NCI-H345 treated with DMSO at 0.1 percent for 48 hours (cell line): Measurements from ENCODE around the gene AGER.
A peak's percentile ranks its signal among the peaks of the same experiment; 100 is the strongest.
"Not testable (repeated sequence)": the region's sequence is repeated elsewhere in the genome, so short reads cannot be mapped to it uniquely, and the experiment has no call there.

Experiments
- DNase-seq: peaks from one replicate; lab custom pipeline; 2025; ENCODE audit not compliant: unreplicated experiment; lab: John Stamatoyannopoulos, UW

AGER gene

DNA sequence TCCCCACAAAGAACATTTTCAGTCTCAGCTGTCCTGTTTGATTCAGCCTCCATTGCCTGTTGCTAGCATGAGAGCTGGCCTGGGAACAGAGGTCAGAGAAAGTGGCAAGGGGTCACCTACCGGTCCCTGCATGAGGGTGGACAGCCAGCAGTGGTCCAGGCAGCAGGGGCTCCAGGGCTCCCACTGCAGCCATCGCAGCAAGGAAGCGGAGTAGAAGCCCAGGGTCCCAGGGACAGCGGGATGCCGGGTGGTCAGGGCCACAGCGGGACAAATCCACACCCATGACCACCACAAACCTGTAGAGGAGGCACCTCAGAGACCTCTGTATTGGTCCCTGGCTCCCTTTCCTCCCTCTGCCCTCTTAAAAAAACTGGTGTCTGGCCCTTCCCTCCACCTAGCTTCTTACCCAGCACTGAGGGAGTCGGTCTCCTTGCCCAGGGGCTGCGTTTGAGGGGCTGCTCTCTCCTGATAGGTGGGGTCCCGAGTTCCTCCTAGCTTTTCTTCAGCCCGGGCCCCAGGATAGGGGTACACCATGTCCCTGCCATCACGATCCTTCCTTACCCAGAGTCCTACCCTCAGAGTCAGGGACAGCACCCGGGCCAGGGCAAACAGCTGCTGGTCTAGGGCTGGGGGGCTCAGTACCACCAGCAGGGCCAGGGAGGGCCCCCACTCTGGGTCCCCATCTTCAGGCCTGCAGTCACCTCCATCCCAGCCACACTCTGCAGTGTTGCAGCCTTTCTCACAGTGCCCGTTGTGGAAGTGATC lies 16.8 kb upstream of the AGER start:
- DNase-seq, result no peak

DNA sequence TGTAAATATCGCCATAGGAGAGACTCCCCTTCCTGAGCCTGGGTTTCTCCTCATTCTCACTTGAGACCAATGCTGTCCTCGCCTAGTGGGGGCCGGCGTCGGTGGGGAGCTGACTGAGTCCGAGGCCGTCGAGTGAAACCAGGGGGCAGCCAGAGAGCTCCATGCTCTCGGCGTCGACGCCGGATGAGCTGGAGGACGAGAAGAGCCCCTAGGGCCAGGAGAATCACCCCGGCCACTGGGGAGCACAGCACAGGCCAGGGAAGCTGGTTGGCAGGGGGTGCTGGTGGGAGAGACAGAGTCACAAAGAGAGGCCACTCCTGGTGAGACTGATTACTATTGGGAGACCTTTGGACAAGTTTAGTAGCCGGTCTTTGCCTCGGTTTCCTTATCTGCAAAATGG lies 14.8 kb upstream of the AGER start:
- DNase-seq, result no peak

GRCh38 chr6:32198345-32198696 lies 14.3 kb upstream of the AGER start:
- DNase-seq, result no peak

DNA sequence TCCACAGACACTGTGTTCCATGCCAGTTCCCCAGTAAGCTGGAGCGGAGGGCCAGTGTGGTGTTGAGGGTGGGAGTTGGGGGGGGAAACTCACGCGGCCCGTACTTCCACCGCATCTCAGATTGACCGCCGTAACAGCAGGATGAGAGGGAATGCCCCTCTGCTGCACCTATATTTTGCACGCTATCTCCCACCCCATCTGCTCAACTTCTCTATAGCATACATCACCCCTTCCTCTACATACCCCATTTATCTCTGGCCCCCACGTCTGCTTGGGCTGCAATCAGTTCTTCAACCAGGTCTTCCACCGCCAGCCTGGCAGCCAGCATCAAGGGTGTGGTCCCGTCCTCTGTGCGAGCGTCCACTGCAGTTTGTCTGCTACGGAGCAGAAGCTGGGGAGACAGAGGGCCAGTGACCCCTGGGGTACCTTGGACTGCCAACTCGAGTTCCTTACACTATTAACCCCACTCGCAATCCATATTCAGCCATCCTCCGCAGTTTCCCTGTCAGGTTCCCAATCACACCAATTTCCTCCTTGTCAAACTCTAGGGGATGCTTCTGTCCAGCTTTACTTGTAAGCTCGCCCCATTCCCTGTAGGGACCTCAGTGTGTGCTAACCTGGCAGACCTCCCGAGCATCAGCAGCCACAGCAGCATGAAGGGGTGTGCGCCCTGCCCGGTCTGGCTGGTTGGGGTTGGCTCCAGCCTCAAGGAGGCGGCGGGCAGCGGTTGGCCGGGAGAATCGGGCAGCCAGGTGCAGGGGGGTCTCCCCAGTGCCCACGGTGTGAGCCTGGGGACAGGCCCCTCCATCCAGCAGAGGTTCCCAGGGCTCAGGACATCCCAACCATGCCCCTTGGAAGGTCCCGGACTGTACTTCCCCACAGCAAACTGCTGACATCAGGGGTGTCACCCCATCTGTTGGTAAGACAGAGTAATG lies 12.9 kb upstream of the AGER start:
- no peak for DNase-seq

GRCh38 chr6:32195902-32196681 lies 12.0 kb upstream of the AGER start:
- peak; percentile 22 for DNase-seq

GRCh38 chr6:32195652-32195901 lies 11.5 kb upstream of the AGER start:
- peak; percentile 97 for DNase-seq

GRCh38 chr6:32194825-32195651 lies 11.0 kb upstream of the AGER start:
- peak; percentile 35 for DNase-seq

DNA sequence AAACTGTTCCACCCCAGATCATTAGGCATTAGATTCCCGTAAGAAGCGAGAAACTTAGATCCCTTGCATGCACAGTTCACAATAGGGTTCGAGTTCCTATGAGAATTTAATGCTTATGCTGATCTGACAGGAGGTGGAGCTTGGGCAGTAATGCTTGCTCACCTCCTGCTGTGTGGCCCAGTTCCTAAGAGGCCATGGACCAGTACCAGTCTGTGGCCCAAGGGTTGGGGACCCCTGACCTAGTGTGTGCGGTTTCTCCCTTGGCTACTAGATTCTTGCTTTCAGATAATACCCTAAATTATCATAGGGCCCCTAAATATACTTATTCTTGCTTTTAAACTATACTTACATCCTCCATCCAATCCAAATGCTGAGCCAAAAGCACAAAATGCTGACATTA lies 10.3 kb upstream of the AGER start:
- DNase-seq, result no peak

GRCh38 chr6:32193096-32193495 lies 9.0 kb upstream of the AGER start:
- not testable (repeated sequence) for DNase-seq

- DNase-seq, result no peak
These were observed 8.6 kb upstream of the AGER start, which contains the start of gene GPSM3 for GRCh38 chr6:32192608-32193039. Gene GPSM3, minus strand, starts transcription at chr6:32192643. Its CDS starts 130 bp downstream, at chr6:32192513.

DNA sequence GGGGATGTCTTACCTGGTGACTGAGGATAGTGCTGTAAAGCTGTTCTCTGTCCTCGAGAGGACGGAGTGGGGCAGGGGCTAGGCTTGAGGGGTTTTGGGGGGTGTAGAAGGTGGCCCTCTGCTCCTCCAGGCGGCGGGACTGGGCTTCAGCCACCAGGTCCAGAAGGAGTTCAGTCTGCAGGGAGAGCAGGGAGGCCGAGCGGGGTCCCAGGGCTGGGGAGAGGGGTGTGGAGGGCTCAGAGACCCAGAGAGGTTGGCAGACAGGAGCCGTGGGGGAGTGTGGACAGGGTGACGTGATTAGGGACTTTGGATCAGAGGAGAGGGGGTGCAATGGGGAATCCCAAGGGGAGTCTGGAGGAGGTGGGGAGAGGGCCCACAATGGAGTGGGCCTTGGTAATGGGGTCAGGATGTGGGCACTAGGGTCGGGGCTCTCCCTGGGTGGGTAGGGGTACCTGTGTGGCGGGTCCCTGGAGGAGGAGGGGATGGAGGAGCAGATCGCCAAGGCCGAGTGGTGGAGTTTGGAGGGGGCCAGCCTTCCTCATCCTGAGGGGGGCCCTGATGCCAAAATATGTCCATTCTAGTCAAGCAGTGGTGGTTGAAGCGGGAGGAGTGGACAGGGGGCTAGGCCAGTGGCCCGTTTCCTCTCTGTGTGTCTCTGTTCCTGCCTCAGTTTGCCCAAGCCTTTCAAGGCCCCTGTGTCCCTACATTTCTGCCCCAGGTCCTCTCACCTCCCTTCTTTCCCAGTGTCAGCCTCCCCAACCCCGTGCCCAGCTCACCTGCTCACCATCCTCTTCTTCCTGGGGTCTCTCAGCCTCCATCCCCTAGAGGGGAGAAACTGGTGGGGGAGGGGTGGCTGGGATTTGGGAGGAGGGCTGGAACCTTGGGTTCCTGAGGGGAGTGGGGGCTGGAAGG lies 7.9 kb upstream of the AGER start:
- DNase-seq, result no peak

DNA sequence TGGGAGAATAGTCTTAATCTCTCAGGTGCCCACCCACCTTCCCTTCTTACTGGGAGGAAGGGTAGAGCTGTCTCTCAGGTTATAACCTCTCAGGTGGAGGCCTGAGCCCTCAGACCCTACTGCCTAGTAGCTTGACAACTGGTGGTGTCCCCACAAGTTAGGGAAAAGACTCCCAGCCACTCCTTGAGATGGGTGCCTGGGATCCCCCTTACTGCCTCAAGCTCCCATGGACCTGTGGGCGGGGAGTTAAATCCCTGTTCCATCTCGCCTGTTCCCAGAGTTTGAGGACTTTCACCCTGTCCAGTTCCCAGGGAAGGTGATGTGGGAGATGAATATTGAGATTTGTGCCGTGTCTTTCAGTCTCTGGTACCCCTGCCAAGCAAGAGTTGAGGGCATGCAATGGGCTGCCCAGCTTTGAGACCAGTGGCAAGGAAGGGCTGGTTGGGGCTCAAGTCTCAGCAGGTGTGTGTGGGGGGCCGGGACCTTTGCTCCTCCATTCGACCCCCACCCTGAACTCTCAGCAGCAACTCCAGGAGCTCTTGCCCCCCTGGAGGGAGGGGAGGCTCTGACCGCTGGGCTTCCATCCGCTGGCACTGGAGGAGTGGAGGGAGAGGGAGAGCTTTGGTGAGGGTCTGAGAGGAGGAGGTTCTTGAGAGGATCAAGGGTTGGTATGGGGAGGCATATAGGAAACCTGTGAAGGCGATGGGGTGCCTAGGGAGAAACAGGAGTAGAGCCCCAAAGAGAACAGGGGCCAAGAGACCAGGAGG lies 7.0 kb upstream of the AGER start:
- no peak for DNase-seq

DNA sequence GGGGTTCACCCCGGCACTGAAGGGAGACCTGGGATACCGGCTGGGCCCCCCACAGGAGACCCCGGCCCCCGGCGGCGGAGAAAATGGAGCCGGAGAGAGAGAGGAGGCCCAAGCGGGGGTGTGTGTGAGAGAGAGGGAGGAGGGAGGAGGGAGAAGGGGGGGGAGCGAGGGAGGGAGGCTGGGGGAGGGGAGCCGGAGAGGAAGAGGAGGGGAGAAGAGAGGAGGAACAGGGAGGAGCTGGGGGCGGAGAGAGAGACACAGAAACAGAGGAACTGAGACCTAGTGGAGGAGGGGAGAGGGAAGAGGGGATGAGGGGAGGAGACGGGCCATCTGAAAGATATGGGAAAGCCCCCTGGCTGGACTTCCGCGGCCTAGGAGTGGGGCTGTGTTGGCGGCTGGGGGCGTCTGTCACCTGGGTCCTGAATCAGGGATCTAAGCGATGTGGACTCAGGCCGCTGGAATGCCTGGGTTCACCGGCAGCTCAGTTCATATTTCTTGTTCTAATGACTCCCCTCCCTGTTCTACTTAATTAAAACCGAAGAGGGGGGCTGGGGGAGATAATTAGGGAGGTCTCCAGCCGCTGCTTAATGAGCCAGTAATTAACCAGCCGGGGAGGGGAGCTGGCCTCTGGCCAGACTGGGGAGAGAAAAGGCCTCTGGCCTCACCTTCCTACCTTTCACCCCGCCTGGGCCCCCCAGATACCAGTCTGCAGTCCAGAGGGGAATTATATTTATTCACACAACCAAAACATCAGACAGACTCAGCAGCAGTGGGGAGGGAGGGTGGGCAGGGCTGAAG lies 6.2 kb upstream of the AGER start, which contains the start of gene PBX2:
PBX2 (minus strand) TSS at position 149 of the 798 bp plus-strand sequence. CDS start 287 bp downstream, outside the sequence.
- DNase-seq, result peak; percentile 26

- no peak for DNase-seq
These were observed 5.6 kb upstream of the AGER start for GRCh38 chr6:32189742-32190053.

DNA sequence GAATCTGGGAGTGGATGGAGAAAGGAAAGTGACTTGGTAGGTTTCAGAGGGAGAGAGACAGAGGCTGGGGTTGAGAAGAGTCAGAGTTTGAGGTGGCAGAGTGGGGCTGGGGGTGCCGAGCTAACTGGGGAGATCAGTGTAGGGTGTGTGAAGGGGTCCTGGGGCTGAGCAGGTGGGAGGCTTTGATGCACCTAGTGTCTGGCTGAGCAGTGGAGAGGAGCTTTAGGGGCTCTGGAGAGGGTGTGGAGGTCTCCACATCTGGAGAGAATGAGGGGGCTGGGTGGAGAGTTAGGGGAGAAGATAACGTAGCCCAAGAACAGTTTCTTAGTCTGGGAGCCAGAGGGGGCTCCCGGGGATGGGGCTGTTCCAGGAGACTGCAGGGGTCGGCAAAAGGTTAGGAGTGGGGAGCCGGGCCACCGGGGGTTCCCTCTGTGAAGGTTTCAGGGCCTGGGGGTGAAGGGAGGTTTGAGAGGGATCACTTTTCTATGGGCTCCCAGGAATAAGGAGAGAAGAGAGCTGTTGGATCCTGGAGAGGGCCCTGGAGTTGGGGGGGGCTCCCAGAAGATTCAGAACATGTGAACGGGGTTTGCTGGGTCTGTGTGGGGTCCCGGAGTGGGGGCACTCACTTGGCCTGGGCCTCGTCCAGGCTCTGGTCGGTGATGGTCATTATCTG lies 5.2 kb upstream of the AGER start:
- DNase-seq, result no peak

DNA sequence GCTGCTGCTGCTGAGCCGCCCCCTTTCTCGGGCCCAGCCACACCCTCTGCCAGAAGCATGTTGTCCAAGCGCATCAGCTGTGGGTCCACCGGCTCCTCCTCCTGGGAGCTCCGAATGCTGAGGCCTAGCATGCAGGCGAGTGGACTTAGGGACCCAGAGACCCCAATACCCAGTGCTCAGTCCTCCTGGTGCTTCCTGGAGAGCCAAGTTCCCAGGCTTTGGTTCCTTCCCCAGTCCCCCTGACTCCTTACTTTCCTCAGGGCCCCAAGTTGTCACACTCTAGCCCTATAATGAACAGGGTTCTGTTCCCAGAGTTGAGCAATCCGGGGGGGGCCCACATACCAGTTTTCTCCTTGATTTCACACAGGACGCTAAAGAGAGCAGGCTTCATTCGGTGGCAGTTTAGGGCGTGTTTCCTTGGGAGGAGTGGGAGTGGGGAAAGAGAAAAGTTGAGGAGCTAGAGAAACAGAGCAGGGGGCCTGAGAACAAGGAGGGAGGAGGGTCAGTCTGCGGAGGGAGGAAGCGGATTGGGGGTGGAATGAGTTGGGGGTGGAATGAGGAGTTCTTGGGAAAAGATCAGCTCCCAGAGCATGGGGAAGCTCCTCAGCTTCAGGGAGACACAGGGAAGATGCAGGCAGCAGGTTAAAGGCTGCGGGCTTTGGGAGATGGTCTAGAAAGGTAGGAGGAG lies 4.5 kb upstream of the AGER start:
- DNase-seq, result no peak
